Fibroblast of the aortic adventitia (primary cell): ENCODE measurements around the gene EEIG2. TPM values are rescaled to one million over a fixed set of nuclear protein-coding genes. Genes with fewer than 3 reads are reported as not detected.
"Not testable (repeated sequence)": the region's sequence is repeated elsewhere in the genome, so short reads cannot be mapped to it uniquely, and the experiment has no call there.

Experiments
- DNase-seq: peaks from one replicate; pipeline ENCODE4 v3.0.0-alpha.2; 2010; ENCODE audit warnings: low read depth
- H3K4me3 ChIP-seq: 2 replicates; pipeline ENCODE4 v1.5.1; 2011; ENCODE audit warnings: low read depth, mild to moderate bottlenecking, control low read depth, low read length, moderate library complexity
- total RNA-seq: library from RNA; depleted of rRNA; stranded (reverse); fragments of >200 nt; gene quantifications from 2 replicates; pipeline ENCODE4 v1.2.3, GENCODE V29; 2012; ENCODE audit warnings: low replicate concordance
- TF ChIP-seq, protein P1 (sequence below): IDR thresholded peaks from 2 replicates; pipeline ENCODE4 v1.5.1; 2011; ENCODE audit warnings: mild to moderate bottlenecking, low read length, control low read depth, inconsistent platforms; ENCODE audit not compliant: insufficient read depth

The EEIG2 gene
- total RNA-seq, 1 donor: 37.9 TPM

DNA sequence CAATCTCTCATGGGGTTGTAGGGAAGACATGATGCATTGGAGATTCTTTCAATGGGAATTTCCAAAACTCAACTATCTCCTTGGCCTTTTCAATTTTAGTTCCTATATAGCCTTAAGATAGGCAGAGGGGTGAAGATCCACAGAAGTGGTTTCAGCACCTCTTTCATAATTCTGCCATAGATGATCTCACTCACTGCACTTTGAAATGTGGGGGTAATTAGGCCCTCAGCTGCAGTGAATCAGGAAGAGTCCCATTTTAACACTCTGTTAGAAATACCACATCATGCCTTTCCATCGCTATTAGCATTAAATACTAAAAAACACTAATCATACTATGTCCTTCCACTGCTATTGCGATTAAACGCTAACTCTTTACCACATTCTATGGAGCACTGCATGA is 25.1 kb upstream of the EEIG2 start:
- TF ChIP-seq, protein P1, sequence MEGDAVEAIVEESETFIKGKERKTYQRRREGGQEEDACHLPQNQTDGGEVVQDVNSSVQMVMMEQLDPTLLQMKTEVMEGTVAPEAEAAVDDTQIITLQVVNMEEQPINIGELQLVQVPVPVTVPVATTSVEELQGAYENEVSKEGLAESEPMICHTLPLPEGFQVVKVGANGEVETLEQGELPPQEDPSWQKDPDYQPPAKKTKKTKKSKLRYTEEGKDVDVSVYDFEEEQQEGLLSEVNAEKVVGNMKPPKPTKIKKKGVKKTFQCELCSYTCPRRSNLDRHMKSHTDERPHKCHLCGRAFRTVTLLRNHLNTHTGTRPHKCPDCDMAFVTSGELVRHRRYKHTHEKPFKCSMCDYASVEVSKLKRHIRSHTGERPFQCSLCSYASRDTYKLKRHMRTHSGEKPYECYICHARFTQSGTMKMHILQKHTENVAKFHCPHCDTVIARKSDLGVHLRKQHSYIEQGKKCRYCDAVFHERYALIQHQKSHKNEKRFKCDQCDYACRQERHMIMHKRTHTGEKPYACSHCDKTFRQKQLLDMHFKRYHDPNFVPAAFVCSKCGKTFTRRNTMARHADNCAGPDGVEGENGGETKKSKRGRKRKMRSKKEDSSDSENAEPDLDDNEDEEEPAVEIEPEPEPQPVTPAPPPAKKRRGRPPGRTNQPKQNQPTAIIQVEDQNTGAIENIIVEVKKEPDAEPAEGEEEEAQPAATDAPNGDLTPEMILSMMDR: no peak
- DNase-seq: no peak
- no peak overlapping the region for H3K4me3 ChIP-seq

DNA sequence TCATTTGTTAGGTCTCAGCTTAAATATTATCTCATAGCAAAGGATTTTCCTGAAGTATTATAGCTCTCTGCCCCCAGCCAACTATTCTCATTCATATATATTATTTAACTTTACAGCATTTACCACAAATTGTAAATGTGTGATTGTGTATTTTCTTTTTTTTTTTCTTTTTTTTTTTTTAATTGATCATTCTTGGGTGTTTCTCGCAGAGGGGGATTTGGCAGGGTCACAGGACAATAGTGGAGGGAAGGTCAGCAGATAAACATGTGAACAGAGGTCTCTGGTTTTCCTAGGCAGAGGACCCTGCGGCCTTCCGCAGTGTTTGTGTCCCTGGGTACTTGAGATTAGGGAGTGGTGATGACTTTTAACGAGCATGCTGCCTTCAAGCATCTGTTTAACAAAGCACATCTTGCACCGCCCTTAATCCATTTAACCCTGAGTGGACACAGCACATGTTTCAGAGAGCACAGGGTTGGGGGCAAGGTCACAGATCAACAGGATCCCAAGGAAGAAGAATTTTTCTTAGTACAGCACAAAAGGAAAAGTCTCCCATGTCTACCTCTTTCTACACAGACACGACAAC is 24.5 kb upstream of the EEIG2 start:
- not testable (repeated sequence) for H3K4me3 ChIP-seq, DNase-seq

DNA sequence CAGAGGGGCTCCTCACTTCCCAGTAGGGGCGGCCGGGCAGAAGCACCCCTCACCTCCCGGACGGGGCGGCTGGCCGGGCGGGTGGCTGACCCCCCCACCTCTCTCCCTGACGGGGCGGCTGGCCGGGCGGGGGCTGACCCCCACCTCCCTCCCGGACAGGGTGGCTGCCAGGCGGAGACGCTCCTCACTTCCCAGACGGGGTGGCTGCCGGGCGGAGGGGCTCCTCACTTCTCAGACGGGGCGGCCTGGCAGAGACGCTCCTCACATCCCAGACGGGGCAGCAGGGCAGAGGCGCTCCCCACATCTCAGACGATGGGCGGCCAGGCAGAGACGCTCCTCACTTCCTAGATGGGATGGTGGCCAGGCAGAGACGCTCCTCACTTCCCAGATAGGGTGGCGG is 23.9 kb upstream of the EEIG2 start:
- H3K4me3 ChIP-seq, DNase-seq: not testable (repeated sequence)

DNA sequence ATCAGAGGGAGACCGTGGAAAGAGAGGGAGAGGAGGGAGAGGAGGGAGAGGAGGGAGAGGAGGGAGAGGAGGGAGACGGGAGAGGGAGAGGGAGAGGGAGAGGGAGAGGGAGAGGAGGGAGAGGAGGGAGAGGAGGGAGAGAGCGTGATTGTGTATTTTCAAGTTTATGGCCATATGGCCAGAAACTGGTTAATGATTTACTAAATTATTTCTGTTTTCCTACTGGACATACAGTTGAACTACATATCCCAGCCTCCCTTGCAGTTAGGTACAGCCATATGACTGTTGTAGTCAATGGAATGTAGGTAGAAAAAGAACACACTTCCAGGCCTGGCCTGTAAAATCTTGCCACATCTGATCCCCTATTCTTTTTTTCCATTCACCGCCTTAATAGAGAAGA is 23.1 kb upstream of the EEIG2 start:
- not testable (repeated sequence) for H3K4me3 ChIP-seq, DNase-seq

DNA sequence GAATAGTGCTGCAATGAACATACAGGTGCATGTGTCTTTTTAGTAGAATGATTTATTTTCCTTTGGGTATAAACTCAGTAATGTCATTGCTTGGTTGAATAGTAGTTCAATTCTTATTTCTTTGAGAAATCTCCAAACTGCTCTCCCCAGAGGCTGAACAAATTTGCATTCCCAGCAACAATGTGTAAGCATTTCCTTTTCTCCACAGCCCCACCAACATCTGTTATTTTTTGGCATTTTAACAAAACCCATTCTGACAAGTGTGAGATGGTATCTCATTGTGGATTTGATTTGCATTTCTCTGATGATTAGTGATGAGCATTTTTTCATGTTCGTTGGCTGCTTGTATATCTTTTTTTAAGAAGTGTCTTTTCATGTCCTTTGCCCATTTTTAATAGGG is 21.9 kb upstream of the EEIG2 start:
- no peak for DNase-seq
- H3K4me3 ChIP-seq: no peak overlapping the region
- TF ChIP-seq, protein P1: no peak

DNA sequence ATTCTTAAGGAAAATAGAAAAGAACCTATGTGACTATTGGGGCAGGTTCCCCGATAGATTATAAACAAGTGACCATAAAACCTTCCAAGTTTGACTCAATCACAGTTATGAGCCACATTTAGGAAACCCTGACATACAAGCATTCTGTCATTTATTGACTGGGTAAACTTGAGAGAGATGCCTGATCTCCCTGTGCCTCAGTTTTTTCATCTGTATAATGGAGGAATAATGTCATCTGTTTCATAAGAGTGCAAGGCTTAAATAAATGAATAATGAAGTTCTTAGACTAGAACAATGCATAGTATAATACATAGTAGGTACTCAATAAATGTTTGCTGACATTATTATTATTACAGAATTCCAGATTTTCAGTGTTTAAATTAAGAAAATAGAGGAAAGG is 18.9 kb upstream of the EEIG2 start:
- TF ChIP-seq, protein P1: no peak
- H3K4me3 ChIP-seq: no peak overlapping the region
- no peak for DNase-seq

DNA sequence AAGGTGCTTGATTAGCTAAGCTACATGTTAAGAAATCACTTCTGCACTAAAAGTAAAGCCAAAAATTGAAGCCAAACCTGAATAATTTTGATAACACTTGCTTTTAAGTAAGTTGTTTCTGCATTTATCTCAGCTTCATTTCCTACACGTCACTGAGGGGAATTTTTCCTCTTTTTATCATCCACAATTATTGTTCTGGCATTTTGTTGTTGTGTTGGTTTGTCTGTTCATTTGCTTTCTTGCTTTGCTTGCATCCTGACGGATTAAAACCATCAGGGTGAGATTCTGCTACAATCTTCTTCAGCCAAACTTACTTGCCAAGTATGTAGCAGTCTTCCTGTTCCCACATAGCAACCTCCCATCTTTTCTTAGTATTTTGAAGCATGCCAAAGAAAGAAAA is 18.0 kb upstream of the EEIG2 start:
- no peak overlapping the region for H3K4me3 ChIP-seq
- TF ChIP-seq, protein P1: no peak
- DNase-seq: peak; percentile 61

DNA sequence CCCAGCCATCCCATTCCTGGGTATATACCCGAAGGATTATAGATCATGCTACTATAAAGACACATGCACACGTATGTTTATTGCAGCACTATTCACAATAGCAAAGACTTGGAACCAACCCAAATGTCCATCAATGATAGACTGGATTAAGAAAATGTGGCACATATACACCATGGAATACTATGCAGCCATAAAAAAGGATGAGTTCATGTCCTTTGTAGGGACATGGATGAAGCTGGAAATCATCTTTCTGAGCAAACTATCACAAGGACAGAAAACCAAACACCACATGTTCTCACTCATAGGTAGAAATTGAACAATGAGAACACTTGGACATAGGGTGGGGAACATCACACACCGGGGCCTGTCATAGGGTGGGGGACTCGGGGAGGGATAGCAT is 12.4 kb upstream of the EEIG2 start:
- not testable (repeated sequence) for DNase-seq

DNA sequence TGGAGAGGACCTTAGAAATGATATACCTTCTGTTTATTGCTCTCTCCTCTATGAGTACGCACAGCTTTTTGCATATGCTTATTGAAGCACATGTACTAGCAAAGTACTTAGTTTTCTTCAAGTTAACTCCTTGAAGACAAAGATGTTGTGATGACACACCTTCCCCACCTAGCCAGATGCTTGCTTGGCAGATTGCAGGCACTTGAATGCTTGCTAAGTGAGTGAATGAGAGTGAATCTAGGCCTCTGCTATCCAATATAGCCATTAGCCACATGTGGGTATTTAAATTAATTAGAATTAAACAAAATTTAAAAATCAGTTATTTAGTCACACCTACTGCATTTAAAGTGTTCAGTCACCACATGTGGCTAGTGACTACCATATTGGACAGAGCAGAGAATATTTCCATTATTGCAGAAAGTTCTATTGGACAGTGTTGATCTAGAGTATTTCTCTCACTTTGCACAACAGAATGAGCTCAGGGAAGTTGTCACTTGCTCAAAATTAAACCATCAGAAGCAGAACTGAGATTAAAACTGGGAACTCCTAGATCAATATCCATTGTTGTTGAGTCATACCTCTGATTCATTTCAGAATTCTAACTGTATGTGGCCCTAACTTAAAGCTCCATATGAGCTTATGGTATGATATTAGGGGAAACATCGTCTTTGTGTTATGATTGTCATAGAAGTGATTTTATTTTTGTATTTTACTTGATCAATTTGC is 8.6 kb upstream of the EEIG2 start:
- no peak overlapping the region for H3K4me3 ChIP-seq
- DNase-seq: no peak

More for the DNA sequence above, 12.4 kb upstream of the EEIG2 start:
- not testable (repeated sequence) for H3K4me3 ChIP-seq

More for the DNA sequence above, 8.6 kb upstream of the EEIG2 start:
- TF ChIP-seq, protein P1: no peak
